Naive thymus-derived CD4-positive, alpha-beta T cell (primary cell): Measurements from ENCODE around the gene GNAQ. TPM values are rescaled to one million over a fixed set of nuclear protein-coding genes. Genes with fewer than 3 reads are reported as not detected.

Experiments
- ATAC-seq: fragments of 150-1000 bp; cut with Tn5 transposase; 2 replicates; pipeline ENCODE4 v1.10.0; 2021; ENCODE audit warnings: mild to moderate bottlenecking, moderate library complexity
- CTCF ChIA-PET: fragments of 350-600 bp; sonication (Branson Sonifier 250); formaldehyde crosslinking; loops from one replicate; lab custom pipeline; 2021; ENCODE audit warnings: antibody characterized with exemption; lab: Charles Lee
- POLR2A ChIA-PET: fragments of 350-600 bp; sonication (Branson Sonifier 250); formaldehyde crosslinking; loops from one replicate; lab custom pipeline; 2021; ENCODE audit warnings: antibody characterized with exemption, inconsistent platforms; lab: Charles Lee
- DNase-seq, 9 donors: peaks; one replicate each; pipeline versions ENCODE4 v3.0.0 to v3.0.0-alpha.2; 2020 to 2022; ENCODE audit warnings: mixed read lengths in 1 of 9
- H3K27ac ChIP-seq: one replicate; pipeline ENCODE4 v1.7.0; 2013; ENCODE audit warnings: mild to moderate bottlenecking, low read depth, low read length, moderate library complexity
- H3K27me3 ChIP-seq, 2 donors: one replicate each; pipeline ENCODE4 v1.7.0; 2013; ENCODE audit warnings: low read length in 2 of 2, mild to moderate bottlenecking in 2 of 2, moderate library complexity in 2 of 2; ENCODE audit not compliant: control insufficient read depth in 2 of 2, insufficient read depth in 2 of 2
- H3K36me3 ChIP-seq, 3 experiments: 1 replicate in 2 of 3; 2 replicates in 1 of 3; pipeline ENCODE4 v1.7.0; 2013; ENCODE audit warnings: low read length in 3 of 3, mild to moderate bottlenecking in 3 of 3, moderate library complexity in 1 of 3; ENCODE audit not compliant: insufficient read depth in 3 of 3, control insufficient read depth in 2 of 3
- H3K4me1 ChIP-seq, 2 donors: one replicate each; pipeline ENCODE4 v1.7.0; 2013; ENCODE audit warnings: low read length in 2 of 2, mild to moderate bottlenecking in 2 of 2, moderate library complexity in 1 of 2; ENCODE audit not compliant: control insufficient read depth in 2 of 2, insufficient read depth in 2 of 2
- H3K4me3 ChIP-seq: 2 replicates; pipeline ENCODE4 v1.7.0; 2013; ENCODE audit warnings: mild to moderate bottlenecking, low read length
- H3K9me3 ChIP-seq, 3 experiments: 1 replicate in 2 of 3; 2 replicates in 1 of 3; pipeline ENCODE4 v1.7.0; 2013; ENCODE audit warnings: low read length in 3 of 3; ENCODE audit not compliant: control insufficient read depth in 2 of 3
- H3K27ac Mint-ChIP-seq, 9 donors: one replicate each; pipeline ENCODE4 v1.8.0; 2020 to 2022; ENCODE audit warnings: mixed read lengths in 9 of 9, mild to moderate bottlenecking in 8 of 9, moderate library complexity in 5 of 9, inconsistent platforms in 2 of 9
- H3K27me3 Mint-ChIP-seq, 5 donors: one replicate each; pipeline ENCODE4 v1.8.0; 2021 to 2022; ENCODE audit warnings: mixed read lengths in 5 of 5, mild to moderate bottlenecking in 1 of 5
- H3K36me3 Mint-ChIP-seq, 5 donors: one replicate each; pipeline ENCODE4 v1.8.0; 2020 to 2022; ENCODE audit warnings: mixed read lengths in 5 of 5, mild to moderate bottlenecking in 3 of 5, inconsistent platforms in 1 of 5
- H3K4me1 Mint-ChIP-seq, 7 donors: one replicate each; pipeline ENCODE4 v1.8.0; 2020 to 2022; ENCODE audit warnings: mixed read lengths in 7 of 7, mild to moderate bottlenecking in 3 of 7, inconsistent platforms in 1 of 7
- H3K4me3 Mint-ChIP-seq, 10 donors: one replicate each; pipeline ENCODE4 v1.8.0; 2020 to 2022; ENCODE audit warnings: mild to moderate bottlenecking in 10 of 10, mixed read lengths in 10 of 10, moderate library complexity in 6 of 10, inconsistent platforms in 2 of 10
- H3K9me3 Mint-ChIP-seq, 11 donors: one replicate each; pipeline ENCODE4 v1.8.0; 2020 to 2022; ENCODE audit warnings: mixed read lengths in 11 of 11, mild to moderate bottlenecking in 4 of 11, inconsistent platforms in 1 of 11, moderate library complexity in 1 of 11
- intact Hi-C, 2 donors: fragments of 100-400 bp; cut with micrococcal nuclease; formaldehyde crosslinking; loops; one replicate each; pipeline ENCODE4 v1.15.1; 2023
- polyA plus RNA-seq, 2 donors: library from polyadenylated mRNA; unstranded; fragments of 300-500 nt; fragmentation: Illumina TruSeq; gene quantifications; one replicate each; pipeline ENCODE4 v1.2.3, GENCODE V29; 2021
- total RNA-seq, 6 experiments: library from RNA in 5 of 6; stranded (reverse) in 5 of 6; gene quantifications; 1 replicate in 5 of 6; 2 replicates in 1 of 6; pipeline ENCODE4 v1.2.3 and lab custom pipeline; 2021 to 2026

Gene GNAQ
- total and polyA plus RNA-seq, 7 experiments from 2014 or later: 7.2 to 60.6 (median 46.2) TPM

DNA sequence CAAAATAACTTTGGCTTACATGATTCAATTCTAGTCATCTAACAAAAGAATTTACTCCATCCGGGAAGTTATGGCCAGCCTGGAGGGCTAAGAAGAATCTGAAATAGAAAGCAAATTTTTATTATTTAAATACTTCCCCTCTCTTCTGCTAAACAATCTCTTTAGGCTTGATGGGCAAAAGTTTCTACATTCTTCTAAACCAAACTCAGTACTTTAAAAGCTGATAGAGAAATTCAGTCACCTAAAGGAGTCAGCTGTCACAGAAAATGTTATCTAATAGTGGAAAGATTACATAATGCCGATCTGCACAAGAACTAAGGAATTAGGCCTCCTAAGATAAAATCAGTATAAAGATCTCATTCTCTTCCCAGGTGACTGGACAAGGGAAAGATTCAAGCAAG lies 32.4 kb downstream of the GNAQ start:
- Mint-ChIP-seq H3K36me3 (peaks cover 4 to 36% (median 9%) of the 10 kb centered on the region in 5 donors), H3K4me1 (peaks cover 27 to 81% (median 68%) of the 10 kb centered on the region in 7 donors), H3K27ac (peak overlapping the region in 1 of 9 donors; percentile 13), H3K4me3 (no peak overlapping the region), H3K9me3 (no peaks in the 10 kb centered on the region), H3K27me3 (no peaks in the 10 kb centered on the region)
- no peak for DNase-seq
- ATAC-seq: no peak
- intact Hi-C loops: no loop called here
- H3K9me3 ChIP-seq: no peaks in the 10 kb centered on the region
- ChIA-PET POLR2A (no interaction called here), CTCF (no interaction called here)
- H3K27ac ChIP-seq: no peak overlapping the region
- H3K4me3 ChIP-seq: no peak overlapping the region
- H3K27me3 ChIP-seq: no peaks in the 10 kb centered on the region
- H3K4me1 ChIP-seq: peaks cover 0 to 10% of the 10 kb centered on the region in 2 donors
- H3K36me3 ChIP-seq: no peaks in the 10 kb centered on the region

- Histone ChIP-seq H3K36me3 (no peaks in the 10 kb centered on the region), H3K4me3 (no peak overlapping the region), H3K9me3 (no peaks in the 10 kb centered on the region), H3K27ac (no peak overlapping the region), H3K4me1 (peaks cover 0 to 4% of the 10 kb centered on the region in 2 donors), H3K27me3 (no peaks in the 10 kb centered on the region)
- ChIA-PET POLR2A (no interaction called here), CTCF (no interaction called here)
- intact Hi-C loops: no loop called here
- peaks cover 27 to 70% (median 58%) of the 10 kb centered on the region in 7 donors for H3K4me1 Mint-ChIP-seq
- no peak for DNase-seq
- no peak overlapping the region for H3K4me3 Mint-ChIP-seq
- H3K27ac Mint-ChIP-seq: peak overlapping the region in 1 of 9 donors; percentile 4
- no peaks in the 10 kb centered on the region for H3K27me3 Mint-ChIP-seq
- H3K36me3 Mint-ChIP-seq: peaks cover 4 to 31% (median 9%) of the 10 kb centered on the region in 5 donors
- no peaks in the 10 kb centered on the region for H3K9me3 Mint-ChIP-seq
- no peak for ATAC-seq
Measured at GRCh38 chr9:77997611-77998284, 33.9 kb downstream of the GNAQ start.

DNA sequence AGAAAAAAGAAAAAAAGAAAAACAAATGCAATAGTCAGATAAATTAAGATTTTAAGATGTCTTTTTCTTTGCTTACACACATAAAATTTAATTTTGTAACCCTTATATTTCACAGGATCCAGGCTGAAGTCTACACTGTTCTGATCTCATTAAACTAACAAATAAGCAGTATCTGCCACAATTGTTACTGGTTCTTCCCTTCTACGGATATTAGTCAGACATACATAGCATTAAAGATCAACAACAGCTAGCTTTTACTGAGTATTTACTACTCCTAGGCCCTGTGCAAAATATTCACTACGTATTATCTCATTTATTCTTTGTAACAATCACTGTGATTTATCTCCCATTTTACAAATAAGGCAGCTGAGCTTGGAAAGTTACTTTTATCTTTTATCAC lies 34.9 kb downstream of the GNAQ start:
- Mint-ChIP-seq H3K27ac (no peak overlapping the region), H3K4me1 (peaks cover 21 to 65% (median 53%) of the 10 kb centered on the region in 7 donors), H3K36me3 (peaks cover 4 to 32% (median 14%) of the 10 kb centered on the region in 5 donors), H3K27me3 (no peaks in the 10 kb centered on the region), H3K9me3 (no peaks in the 10 kb centered on the region), H3K4me3 (no peak overlapping the region)
- H3K36me3 ChIP-seq: no peaks in the 10 kb centered on the region
- H3K27ac ChIP-seq: no peak overlapping the region
- H3K4me3 ChIP-seq: no peak overlapping the region
- ChIA-PET POLR2A (interaction anchor here (0.9 to 1.0 kb wide), 2 partner anchors 20 to 34 kb away, joined by 3 to 5 read pairs; no protein-coding TSS in a partner anchor), CTCF (no interaction called here)
- intact Hi-C loops: no loop called here
- no peaks in the 10 kb centered on the region for H3K4me1 ChIP-seq
- H3K27me3 ChIP-seq: no peaks in the 10 kb centered on the region
- ATAC-seq (no peak), DNase-seq (no peak)
- H3K9me3 ChIP-seq: no peaks in the 10 kb centered on the region

- intact Hi-C loops: no loop called here
- H3K9me3 ChIP-seq: no peaks in the 10 kb centered on the region
- no peaks in the 10 kb centered on the region for H3K27me3 Mint-ChIP-seq
- no peaks in the 10 kb centered on the region for H3K27me3 ChIP-seq
- H3K4me3 ChIP-seq: no peak overlapping the region
- H3K4me1 ChIP-seq: peaks cover 0 to 5% of the 10 kb centered on the region in 2 donors
- ATAC-seq (no peak), DNase-seq (no peak)
- ChIA-PET CTCF (no interaction called here), POLR2A (no interaction called here)
- H3K27ac Mint-ChIP-seq: no peak overlapping the region
- no peaks in the 10 kb centered on the region for H3K9me3 Mint-ChIP-seq
- peaks cover 4 to 14% (median 7%) of the 10 kb centered on the region in 5 donors for H3K36me3 Mint-ChIP-seq
- no peak overlapping the region for H3K27ac ChIP-seq
- no peak overlapping the region for H3K4me3 Mint-ChIP-seq
- H3K36me3 ChIP-seq: no peaks in the 10 kb centered on the region
- peaks cover 26 to 65% (median 48%) of the 10 kb centered on the region in 7 donors for H3K4me1 Mint-ChIP-seq
Measured at GRCh38 chr9:77991191-77991590, 40.4 kb downstream of the GNAQ start.

GRCh38 chr9:77989909-77990308 lies 41.7 kb downstream of the GNAQ start:
- H3K9me3 ChIP-seq: no peaks in the 10 kb centered on the region
- H3K27me3 ChIP-seq: no peaks in the 10 kb centered on the region
- no peak overlapping the region for H3K27ac ChIP-seq
- ATAC-seq (no peak), DNase-seq (no peak)
- intact Hi-C loops: no loop called here
- no peak overlapping the region for H3K4me3 ChIP-seq
- H3K4me1 Mint-ChIP-seq: peaks cover 30 to 66% (median 52%) of the 10 kb centered on the region in 7 donors
- no peak overlapping the region for H3K4me3 Mint-ChIP-seq
- H3K36me3 ChIP-seq: no peaks in the 10 kb centered on the region
- no peaks in the 10 kb centered on the region for H3K9me3 Mint-ChIP-seq
- CTCF ChIA-PET: interaction anchor here (0.7 to 1.2 kb wide), 2 partner anchors 45 to 151 kb away, joined by 3 to 4 read pairs; no protein-coding TSS in a partner anchor
- peaks cover 0 to 5% of the 10 kb centered on the region in 2 donors for H3K4me1 ChIP-seq
- H3K36me3 Mint-ChIP-seq: peaks cover 4 to 10% (median 7%) of the 10 kb centered on the region in 5 donors
- H3K27ac Mint-ChIP-seq: peak overlapping the region in 2 of 9 donors; percentile 8 to 46
- H3K27me3 Mint-ChIP-seq: no peaks in the 10 kb centered on the region
- POLR2A ChIA-PET: no interaction called here

DNA sequence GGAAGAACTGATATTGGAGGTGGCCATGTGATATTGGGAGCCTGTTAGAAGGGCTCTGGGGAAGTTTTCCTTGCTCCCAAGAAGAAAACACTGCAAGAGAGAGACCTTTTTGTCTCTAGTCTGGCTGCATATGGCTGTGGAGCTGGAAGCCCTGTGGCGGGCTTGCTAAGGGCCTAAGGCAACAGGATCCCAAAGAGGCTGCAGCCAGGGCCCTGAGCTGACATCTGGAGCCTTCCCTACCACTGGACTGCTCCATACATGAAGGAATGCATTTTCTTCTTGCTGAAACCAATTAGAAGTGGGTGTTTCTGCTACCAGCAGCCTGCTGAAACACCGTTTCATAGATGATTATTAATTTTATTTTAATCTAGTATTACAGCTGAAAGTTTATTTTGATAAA lies 42.2 kb downstream of the GNAQ start:
- Mint-ChIP-seq H3K27me3 (no peaks in the 10 kb centered on the region), H3K27ac (peak overlapping the region in 2 of 9 donors; percentile 58 to 68), H3K9me3 (no peaks in the 10 kb centered on the region), H3K4me3 (no peak overlapping the region), H3K36me3 (peaks cover 2 to 10% (median 7%) of the 10 kb centered on the region in 5 donors), H3K4me1 (peaks cover 31 to 68% (median 55%) of the 10 kb centered on the region in 7 donors)
- no peak overlapping the region for H3K27ac ChIP-seq
- ChIA-PET CTCF (interaction anchor here (0.7 to 1.2 kb wide), 2 partner anchors 45 to 150 kb away, joined by 3 to 4 read pairs; no protein-coding TSS in a partner anchor), POLR2A (interaction anchor here (0.6 kb wide), 1 partner anchor 151 kb away, joined by 4 read pairs; no protein-coding TSS in a partner anchor)
- no peaks in the 10 kb centered on the region for H3K36me3 ChIP-seq
- peaks cover 0 to 5% of the 10 kb centered on the region in 2 donors for H3K4me1 ChIP-seq
- H3K4me3 ChIP-seq: no peak overlapping the region
- DNase-seq (no peak), ATAC-seq (no peak)
- no peaks in the 10 kb centered on the region for H3K9me3 ChIP-seq
- no peaks in the 10 kb centered on the region for H3K27me3 ChIP-seq
- intact Hi-C loops: no loop called here
